ENCODE data around the gene CNKSR3.
"Not testable (repeated sequence)": the region's sequence is repeated elsewhere in the genome, so short reads cannot be mapped to it uniquely, and the experiment has no call there.

Gene CNKSR3

DNA sequence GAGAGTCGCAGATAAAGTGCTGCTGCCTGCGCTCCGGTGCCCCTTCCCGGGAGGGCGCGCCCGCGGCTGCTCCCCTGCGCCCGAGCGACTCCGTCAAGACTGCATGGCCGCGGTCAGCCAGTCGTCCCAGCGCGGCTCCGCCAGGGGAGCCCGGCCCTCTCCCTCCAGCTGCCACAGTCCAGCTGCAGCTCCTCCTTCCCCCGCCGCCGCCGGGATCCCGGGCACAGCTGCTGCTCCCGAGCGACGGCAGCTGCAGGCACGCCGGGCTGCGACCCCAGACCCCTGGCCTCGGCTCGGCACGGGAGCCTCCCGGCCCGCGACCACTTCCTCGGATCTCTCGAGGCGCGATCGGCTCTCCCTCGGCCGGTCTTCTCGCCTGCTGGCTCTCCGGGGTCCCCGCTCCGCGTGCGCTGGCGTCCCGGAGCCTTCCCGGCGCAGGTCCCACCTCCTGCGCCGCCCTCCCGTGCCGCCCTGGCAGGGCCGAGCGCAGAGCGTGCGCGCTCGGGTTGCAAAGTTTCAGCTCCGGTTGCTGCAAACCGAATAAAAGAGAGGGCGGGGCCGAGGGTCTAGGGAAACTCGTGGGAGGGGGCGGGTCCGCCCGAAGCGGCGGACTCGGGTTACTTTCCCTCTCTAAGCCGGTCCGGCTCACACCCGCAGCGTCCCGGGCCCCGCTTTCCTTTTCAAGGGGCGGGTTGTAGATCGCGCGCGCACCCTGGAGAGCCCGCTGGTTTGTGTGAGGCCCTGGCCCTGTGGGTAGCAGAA, at the start of gene CNKSR3:
CNKSR3 (minus strand) TSS at position 542 of the 762 bp plus-strand sequence. CDS start 571 bp downstream, outside the sequence.
- DNase-seq: peak; percentile 92

DNA sequence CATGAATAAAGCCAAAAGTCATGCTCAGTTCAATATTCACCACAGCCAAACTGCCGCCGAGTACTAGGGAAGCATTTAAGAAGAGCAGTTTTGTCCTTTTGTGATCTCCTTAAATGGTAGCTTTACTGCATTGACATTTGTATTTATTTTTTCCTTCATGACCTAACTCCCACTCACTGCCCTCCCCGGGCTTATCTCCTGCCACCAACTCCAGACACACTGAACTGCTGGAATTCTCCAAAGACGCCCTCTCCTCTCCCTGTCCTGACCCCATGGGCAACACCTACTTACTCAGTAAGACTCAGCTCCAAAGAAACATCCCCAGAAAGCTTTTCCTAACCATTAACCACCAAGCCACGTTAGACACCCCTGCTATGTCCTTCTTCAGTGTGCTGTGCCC, 48.5 kb upstream of the CNKSR3 start:
- DNase-seq: no peak

DNA sequence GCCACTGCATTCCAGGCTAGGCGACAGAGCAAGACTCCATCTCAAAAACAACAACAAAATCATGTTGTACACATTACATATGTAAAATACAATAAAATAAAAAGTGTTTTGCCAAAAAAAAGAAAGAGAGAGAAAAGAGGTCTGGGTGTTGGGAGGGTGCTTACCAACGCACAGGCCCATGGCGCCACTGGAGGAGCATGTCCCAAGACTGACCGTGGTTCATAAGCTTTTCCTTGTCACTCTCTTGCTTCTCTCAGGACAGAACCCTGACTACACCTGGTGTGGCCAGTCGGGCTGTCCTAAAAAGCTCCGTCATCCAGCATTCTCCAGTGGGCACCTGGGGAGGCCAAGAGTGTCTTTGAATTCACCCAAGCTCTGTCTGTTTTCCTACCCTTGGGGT, 48.0 kb upstream of the CNKSR3 start:
- no peak for DNase-seq

DNA sequence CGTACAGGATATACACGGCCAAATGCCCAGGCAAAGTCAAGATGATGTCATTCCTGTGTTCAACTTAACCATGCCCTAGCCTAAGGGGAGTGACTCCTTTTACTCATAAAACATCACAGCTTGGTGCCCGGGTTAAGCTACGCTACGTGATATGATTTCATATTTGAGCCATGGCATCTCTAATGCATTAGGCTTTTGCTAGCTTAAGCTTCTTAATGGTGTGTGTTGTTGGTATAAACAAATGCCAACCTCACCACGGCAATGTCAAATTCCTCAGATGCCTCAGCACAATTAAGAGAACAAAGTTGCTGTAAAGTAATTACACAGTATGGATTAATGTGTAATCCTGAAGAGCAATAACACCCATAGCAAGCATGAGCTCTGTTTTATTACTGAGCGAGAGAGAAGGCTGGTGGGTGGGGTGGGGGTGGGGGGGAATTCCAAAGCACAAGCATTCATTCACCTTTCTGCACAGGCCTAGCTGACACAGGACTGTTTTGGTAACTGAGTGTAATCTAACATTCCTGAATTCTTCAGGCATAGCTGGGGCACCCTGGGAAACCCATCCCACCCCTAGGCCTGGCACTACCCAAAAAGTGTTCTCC, 44.7 kb upstream of the CNKSR3 start:
- DNase-seq: no peak

DNA sequence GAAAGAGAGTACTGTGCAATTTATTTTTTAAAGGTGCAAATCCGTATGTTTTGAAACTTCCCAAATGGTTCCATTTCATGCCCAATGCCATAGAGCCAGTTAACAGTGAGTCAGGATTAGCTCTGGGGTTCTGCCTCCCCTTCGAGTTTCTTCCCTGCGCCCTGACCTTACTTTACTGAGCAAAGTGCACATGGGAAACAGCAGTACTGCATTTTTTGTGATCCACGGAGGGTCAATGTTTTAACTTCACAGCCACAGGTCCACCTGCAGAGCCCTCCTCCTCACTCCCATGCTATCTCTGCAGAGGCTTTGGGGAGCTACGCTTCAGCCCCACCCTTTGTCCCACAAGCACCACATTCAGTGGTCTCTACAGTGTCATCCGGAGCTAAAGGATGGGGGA, 44.0 kb upstream of the CNKSR3 start:
- DNase-seq: no peak

GRCh38 chr6:154550779-154551178, 40.3 kb upstream of the CNKSR3 start:
- DNase-seq: no peak

DNA sequence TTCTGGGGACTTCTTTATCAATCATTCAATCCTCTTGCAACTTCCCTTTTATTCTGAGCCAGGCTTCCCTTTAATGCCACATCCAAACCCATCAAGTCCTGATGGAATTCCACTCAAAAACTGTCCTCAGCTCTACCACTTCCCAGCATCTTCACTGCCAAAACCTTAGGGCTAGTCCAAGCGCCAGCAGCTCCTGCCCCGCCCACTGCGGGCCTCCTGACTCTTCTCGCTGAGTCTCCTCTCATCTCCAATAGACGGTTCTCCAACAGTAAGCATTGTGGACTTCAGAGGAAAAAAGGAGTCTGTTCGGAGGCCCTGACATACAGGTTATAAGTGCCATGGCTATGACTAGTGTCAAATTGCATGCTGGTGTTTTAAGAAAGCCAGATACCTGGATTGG, 38.7 kb upstream of the CNKSR3 start:
- no peak for DNase-seq

DNA sequence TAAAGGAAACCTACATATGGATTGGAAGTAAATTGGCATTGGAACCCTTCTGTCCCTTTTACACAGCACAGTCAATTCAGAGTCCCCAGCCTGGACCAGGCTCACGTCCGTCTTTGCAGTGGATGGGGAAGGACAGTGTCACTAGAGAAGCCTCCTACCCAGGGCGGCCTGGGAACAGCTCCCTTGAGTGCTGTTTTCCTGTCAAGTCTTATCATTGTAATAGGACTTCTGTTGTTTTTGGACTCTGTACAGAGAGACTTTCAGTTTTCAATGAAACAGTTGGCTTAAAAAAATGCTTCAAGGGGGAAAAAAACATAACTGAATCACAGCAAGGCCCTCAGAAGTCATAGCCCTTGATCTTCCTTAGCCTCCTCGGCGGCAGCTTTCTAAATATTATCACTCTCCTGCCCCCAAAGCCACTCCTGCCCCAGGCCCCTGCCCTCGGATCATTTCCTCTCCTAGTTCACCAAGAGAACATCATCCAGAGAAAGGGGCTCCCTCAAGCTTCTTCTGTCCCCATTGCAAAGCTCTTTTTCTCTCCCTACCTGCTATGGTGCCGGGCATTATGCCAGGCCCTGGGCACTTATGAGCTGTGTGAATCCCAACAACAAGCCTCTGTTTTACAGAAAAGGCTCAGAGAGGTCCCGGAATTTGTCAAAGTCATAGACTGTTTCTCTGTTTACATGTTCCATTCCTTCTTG, 37.8 kb upstream of the CNKSR3 start:
- DNase-seq: no peak

GRCh38 chr6:154543628-154544027, 33.1 kb upstream of the CNKSR3 start:
- DNase-seq: no peak

DNA sequence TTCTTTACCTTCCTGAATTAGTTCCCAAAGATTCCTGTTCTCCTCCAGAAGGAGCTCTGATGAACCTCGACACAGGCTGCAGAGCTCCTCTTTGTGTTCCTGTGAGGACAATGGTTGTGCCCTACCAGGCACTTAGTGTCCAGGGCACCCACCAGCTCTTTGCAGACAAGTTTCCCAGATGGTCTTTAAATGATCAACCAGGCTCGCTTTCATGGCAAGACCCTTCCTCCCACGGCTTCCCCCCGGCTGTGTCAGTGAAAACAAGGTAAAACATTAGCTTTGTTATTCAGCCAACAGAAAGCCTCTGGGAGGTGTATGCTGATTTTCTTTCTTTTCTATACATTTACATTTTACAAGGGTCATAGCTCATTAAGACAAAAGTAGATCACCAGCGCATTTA, 32.3 kb upstream of the CNKSR3 start:
- no peak for DNase-seq

GRCh38 chr6:154541837-154542236, 31.4 kb upstream of the CNKSR3 start:
- DNase-seq: not testable (repeated sequence)

- DNase-seq: no peak
These were observed 29.2 kb upstream of the CNKSR3 start for GRCh38 chr6:154539593-154540269.

- DNase-seq: no peak
These were observed 28.2 kb upstream of the CNKSR3 start for GRCh38 chr6:154538640-154539191.

DNA sequence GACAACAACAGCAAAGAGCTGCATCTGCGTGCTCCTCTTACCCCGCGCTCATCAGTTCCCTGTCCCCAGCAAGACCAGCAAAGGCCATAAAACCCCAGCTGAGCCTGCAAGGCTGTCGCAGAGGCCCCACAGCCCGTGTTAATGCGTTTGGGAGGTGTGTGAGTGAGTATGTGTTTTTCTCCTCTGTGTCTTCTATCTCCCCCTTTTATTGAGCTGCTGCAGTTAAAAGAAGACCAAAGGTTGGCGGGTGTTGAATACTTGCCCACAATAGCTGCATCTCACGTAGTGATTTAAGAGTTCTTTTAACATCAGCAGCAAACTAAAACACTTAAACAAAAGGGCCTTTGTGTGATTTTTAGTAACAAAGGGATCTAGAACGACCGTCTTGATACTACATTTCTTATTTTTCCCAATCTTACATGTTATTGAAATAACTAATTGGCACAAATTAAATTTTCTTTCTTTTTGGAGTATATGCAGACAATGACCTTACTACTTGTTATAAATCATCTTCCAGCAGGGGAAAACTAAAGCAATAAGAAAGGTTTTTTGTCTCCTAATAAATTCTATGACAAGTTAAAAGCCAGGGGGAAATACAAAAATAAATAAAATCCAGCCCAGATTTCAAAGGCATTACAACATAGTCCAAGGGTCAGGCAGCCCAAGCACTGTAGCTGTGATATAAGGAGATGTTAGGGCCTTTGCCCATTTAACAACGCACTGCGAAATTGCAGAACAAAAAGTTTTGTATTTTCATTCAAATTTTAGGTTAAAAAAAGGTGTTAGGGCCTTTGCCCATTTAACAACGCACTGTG, 27.2 kb upstream of the CNKSR3 start:
- DNase-seq: peak; percentile 30

GRCh38 chr6:154536999-154537398, 26.5 kb upstream of the CNKSR3 start:
- no peak for DNase-seq

GRCh38 chr6:154536255-154536654, 25.8 kb upstream of the CNKSR3 start:
- DNase-seq: no peak

- no peak for DNase-seq
These were observed 25.4 kb upstream of the CNKSR3 start for GRCh38 chr6:154535851-154536250.

DNA sequence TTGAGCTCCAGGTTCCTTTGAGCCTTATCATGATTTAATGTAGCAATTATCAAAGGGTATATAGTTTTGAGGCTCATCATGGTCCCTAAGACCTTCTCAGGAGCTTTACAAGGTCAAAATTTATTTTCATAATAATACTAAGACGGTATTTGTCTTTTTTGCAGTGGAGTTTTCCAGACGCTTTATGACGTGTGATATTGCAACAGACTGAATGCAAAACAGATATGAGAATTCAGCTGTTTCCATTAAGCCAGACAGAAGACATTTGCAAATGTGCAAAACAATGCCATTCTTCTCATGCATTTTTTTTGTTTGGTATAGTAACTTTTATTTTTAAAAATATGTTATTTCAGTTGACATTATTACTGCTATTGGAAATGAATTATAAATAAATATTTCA, 24.7 kb upstream of the CNKSR3 start:
- DNase-seq: no peak

- DNase-seq: no peak
These were observed 24.0 kb upstream of the CNKSR3 start for GRCh38 chr6:154534531-154534930.

DNA sequence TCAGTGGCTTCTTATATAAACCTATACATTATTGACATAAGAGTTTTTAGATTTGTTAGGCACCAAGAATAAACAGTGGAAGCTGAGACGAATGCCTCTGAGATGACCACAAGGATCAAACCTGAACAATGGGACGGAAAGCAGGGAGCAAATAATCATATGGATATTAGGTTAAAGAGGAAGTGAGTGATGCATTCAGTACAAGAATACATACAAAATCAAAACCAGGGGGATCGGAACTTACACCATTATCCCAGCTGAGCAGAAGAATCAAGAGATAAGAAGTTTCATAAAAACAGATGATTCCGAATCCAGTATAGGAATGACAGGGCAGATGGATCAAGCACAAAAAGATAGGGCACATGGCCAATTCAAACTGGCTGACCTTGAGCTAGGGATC, 21.9 kb upstream of the CNKSR3 start:
- no peak for DNase-seq

- no peak for DNase-seq
These were observed 19.5 kb upstream of the CNKSR3 start for GRCh38 chr6:154529957-154530356.

- DNase-seq: no peak
These were observed 17.9 kb upstream of the CNKSR3 start for GRCh38 chr6:154528310-154528915.

Data from NCI-H748 treated with DMSO at 0.1 percent for 48 hours (cell line).